Activated CD8-positive, alpha-beta memory T cell treated with anti-CD3 and anti-CD28 coated beads, Interleukin-2, amount 50 U/mL, for 1 hour (primary cell): ENCODE measurements around the gene KCNQ1.
"Not testable (repeated sequence)": the region's sequence is repeated elsewhere in the genome, so short reads cannot be mapped to it uniquely, and the experiment has no call there.

ENCODE experiments used
- DNase-seq: peaks from one replicate; pipeline ENCODE4 v3.0.0-alpha.2; 2020; ENCODE audit errors: extremely low read depth

Gene KCNQ1

GRCh38 chr11:2472428-2473186, 27.8 kb downstream of the KCNQ1 start:
- DNase-seq = no peak

GRCh38 chr11:2473361-2474058, 28.7 kb downstream of the KCNQ1 start:
- DNase-seq = no peak

- DNase-seq = no peak
Measured at GRCh38 chr11:2474059-2474901, 29.5 kb downstream of the KCNQ1 start.

- DNase-seq = no peak
Measured at GRCh38 chr11:2475136-2475918, 30.5 kb downstream of the KCNQ1 start.

GRCh38 chr11:2477254-2477653, 32.4 kb downstream of the KCNQ1 start:
- no peak for DNase-seq

- no peak for DNase-seq
Measured at GRCh38 chr11:2477936-2478335, 33.1 kb downstream of the KCNQ1 start.

GRCh38 chr11:2480067-2480873, 35.5 kb downstream of the KCNQ1 start:
- DNase-seq = not testable (repeated sequence)

- no peak for DNase-seq
Measured at GRCh38 chr11:2480874-2481220, 36.0 kb downstream of the KCNQ1 start.

- DNase-seq = no peak
Measured at GRCh38 chr11:2481253-2481652, 36.4 kb downstream of the KCNQ1 start.

GRCh38 chr11:2482204-2482603, 37.4 kb downstream of the KCNQ1 start:
- DNase-seq = no peak

- DNase-seq = no peak
Measured at GRCh38 chr11:2482745-2483144, 37.9 kb downstream of the KCNQ1 start.

- DNase-seq = no peak
Measured at GRCh38 chr11:2483426-2483825, 38.6 kb downstream of the KCNQ1 start.

GRCh38 chr11:2484576-2485125, 39.8 kb downstream of the KCNQ1 start:
- DNase-seq = no peak

- no peak for DNase-seq
Measured at GRCh38 chr11:2488004-2488403, 43.2 kb downstream of the KCNQ1 start.

GRCh38 chr11:2489083-2489482, 44.3 kb downstream of the KCNQ1 start:
- DNase-seq = no peak

- not testable (repeated sequence) for DNase-seq
Measured at GRCh38 chr11:2497951-2498350, 53.1 kb downstream of the KCNQ1 start.

GRCh38 chr11:2498750-2499149, 53.9 kb downstream of the KCNQ1 start:
- DNase-seq = no peak

- no peak for DNase-seq
Measured at GRCh38 chr11:2507212-2507901, 62.5 kb downstream of the KCNQ1 start.

GRCh38 chr11:2507945-2508749, 63.3 kb downstream of the KCNQ1 start:
- no peak for DNase-seq
